WTC11 (cell line): ENCODE data around the gene CORO6. TPM values are rescaled to one million over a fixed set of nuclear protein-coding genes. Genes with fewer than 3 reads are reported as not detected.
A peak's percentile ranks its signal among the peaks of the same experiment; 100 is the strongest.

ENCODE experiments used
- ATAC-seq: fragments of 200-7000 bp; cut with Tn5 transposase; 2 replicates; pipeline ENCODE4 v1.10.0; 2021; ENCODE audit warnings: mild to moderate bottlenecking, moderate library complexity
- CTCF ChIA-PET: fragments of 300-600 bp; sonication (Branson Sonifier 250); formaldehyde crosslinking; loops from one replicate; lab custom pipeline; 2021; ENCODE audit warnings: antibody characterized with exemption; lab: Charles Lee
- POLR2A ChIA-PET: fragments of 350-600 bp; sonication (Branson Sonifier 250); formaldehyde crosslinking; loops from one replicate; lab custom pipeline; 2021; ENCODE audit warnings: antibody characterized with exemption; lab: Charles Lee
- DNase-seq: peaks from one replicate; pipeline ENCODE4 v3.0.0; 2021; ENCODE audit warnings: low spot score
- H3K27ac Mint-ChIP-seq: 2 replicates; pipeline ENCODE4 v1.8.0; 2021; ENCODE audit warnings: mixed read lengths
- H3K27me3 Mint-ChIP-seq: 2 replicates; pipeline ENCODE4 v1.8.0; 2021; ENCODE audit warnings: low read depth, mild to moderate bottlenecking, moderate library complexity, mixed read lengths
- H3K36me3 Mint-ChIP-seq: 2 replicates; pipeline ENCODE4 v1.8.0; 2021; ENCODE audit warnings: mixed read lengths
- H3K4me1 Mint-ChIP-seq: 2 replicates; pipeline ENCODE4 v1.8.0; 2022; ENCODE audit warnings: mixed read lengths
- H3K4me3 Mint-ChIP-seq: 2 replicates; pipeline ENCODE4 v1.8.0; 2021; ENCODE audit warnings: mild to moderate bottlenecking, moderate library complexity, mixed read lengths
- H3K9me3 Mint-ChIP-seq: 2 replicates; pipeline ENCODE4 v1.8.0; 2021; ENCODE audit warnings: mixed read lengths
- ARID4B ChIP-seq: sonication (generic); formaldehyde crosslinking; IDR thresholded peaks from 2 replicates; pipeline ENCODE4 v1.8.0; 2023; ENCODE audit warnings: missing genetic modification reagents, mild to moderate bottlenecking, borderline replicate concordance
- CREM ChIP-seq: sonication (generic); formaldehyde crosslinking; IDR thresholded peaks from 2 replicates; pipeline ENCODE4 v1.8.1; 2022; ENCODE audit warnings: mild to moderate bottlenecking, missing genetic modification reagents, moderate library complexity
- EMX1 ChIP-seq: fragments of 250-450 bp; sonication (Bioruptor Pico); IDR thresholded peaks from 2 replicates; pipeline ENCODE4 v1.8.0; 2021; ENCODE audit warnings: mild to moderate bottlenecking
- FOXP1 ChIP-seq: sonication (generic); formaldehyde crosslinking; IDR thresholded peaks from 2 replicates; pipeline ENCODE4 v1.8.0; 2022; ENCODE audit warnings: missing genetic modification reagents, mild to moderate bottlenecking, moderate library complexity, borderline replicate concordance
- GABPB1 ChIP-seq: sonication (generic); formaldehyde crosslinking; IDR thresholded peaks from 2 replicates; pipeline ENCODE4 v1.8.1; 2023; ENCODE audit warnings: mild to moderate bottlenecking, missing genetic modification reagents
- JAZF1 ChIP-seq: fragments of 250-450 bp; sonication (Bioruptor Pico); IDR thresholded peaks from 2 replicates; pipeline ENCODE4 v1.9.0; 2021; ENCODE audit warnings: moderate library complexity, mild to moderate bottlenecking, inconsistent platforms
- KAT7 ChIP-seq: sonication (generic); formaldehyde crosslinking; IDR thresholded peaks from 2 replicates; pipeline ENCODE4 v1.8.1; 2023; ENCODE audit warnings: missing genetic modification reagents, mild to moderate bottlenecking, borderline replicate concordance
- MYBL2 ChIP-seq: sonication (generic); formaldehyde crosslinking; IDR thresholded peaks from 2 replicates; pipeline ENCODE4 v1.8.1; 2023; ENCODE audit warnings: mild to moderate bottlenecking, moderate library complexity, missing genetic modification reagents
- NR1H2 ChIP-seq: sonication (generic); formaldehyde crosslinking; IDR thresholded peaks from 2 replicates; pipeline ENCODE4 v1.9.0; 2021; ENCODE audit warnings: mild to moderate bottlenecking, moderate library complexity, missing genetic modification reagents
- RORB ChIP-seq: fragments of 250-450 bp; sonication (Bioruptor Pico); IDR thresholded peaks from 2 replicates; pipeline ENCODE4 v1.9.0; 2021; ENCODE audit warnings: mild to moderate bottlenecking
- TEAD4 ChIP-seq: sonication (generic); formaldehyde crosslinking; IDR thresholded peaks from 2 replicates; pipeline ENCODE4 v1.8.0; 2022; ENCODE audit warnings: mild to moderate bottlenecking, missing genetic modification reagents
- ZNF232 ChIP-seq: sonication (generic); formaldehyde crosslinking; IDR thresholded peaks from 2 replicates; pipeline ENCODE4 v1.8.0; 2022; ENCODE audit warnings: mild to moderate bottlenecking, missing genetic modification reagents
- total RNA-seq: library from RNA; stranded (reverse); gene quantifications from 3 replicates; pipeline ENCODE4 v1.2.3, GENCODE V29; 2021
- TF ChIP-seq, protein P1 (sequence below): sonication (generic); formaldehyde crosslinking; IDR thresholded peaks from 2 replicates; pipeline ENCODE4 v1.8.1; 2023; ENCODE audit warnings: mild to moderate bottlenecking, missing genetic modification reagents, borderline replicate concordance
- TF ChIP-seq, protein P2 (sequence below): sonication (generic); formaldehyde crosslinking; IDR thresholded peaks from 2 replicates; pipeline ENCODE4 v1.8.0; 2023; ENCODE audit warnings: missing genetic modification reagents
- TF ChIP-seq, protein P3 (sequence below): sonication (generic); formaldehyde crosslinking; IDR thresholded peaks from 2 replicates; pipeline ENCODE4 v1.8.1; 2023; ENCODE audit warnings: mild to moderate bottlenecking, missing genetic modification reagents
- TF ChIP-seq, protein P4 (sequence below): sonication (generic); formaldehyde crosslinking; IDR thresholded peaks from 2 replicates; pipeline ENCODE4 v1.8.1; 2023; ENCODE audit warnings: mild to moderate bottlenecking, missing genetic modification reagents

The CORO6 gene
- total RNA-seq, 1 experiment from 2014 or later: 8.9 TPM

- DNase-seq: no peak
- no peaks in the 10 kb centered on the region for H3K27me3 Mint-ChIP-seq
- peak overlapping the region; percentile 67; the same call in 1 of the 2 replicates for H3K27ac Mint-ChIP-seq
- TF ChIP-seq NR1H2 (CRISPR knock-in tag) (no peak), ARID4B (CRISPR knock-in tag) (0 out of 2 replicates have a peak, but pooled peaks have one; percentile 22)
- ATAC-seq: no peak
- H3K4me1 Mint-ChIP-seq: peaks cover 8% of the 10 kb centered on the region
- POLR2A ChIA-PET: no interaction called here
- H3K9me3 Mint-ChIP-seq: no peaks in the 10 kb centered on the region
- CTCF ChIA-PET: interaction anchor here (0.9 to 7.5 kb wide), 8 partner anchors 14 to 61 kb away, joined by 3 to 72 read pairs (median 4); partner anchors contain the start of gene ANKRD13B
- H3K4me3 Mint-ChIP-seq: no peak overlapping the region
- H3K36me3 Mint-ChIP-seq: peaks cover 34% of the 10 kb centered on the region
These were observed 45.1 kb downstream of the CORO6 start for GRCh38 chr17:29577385-29578211.

GRCh38 chr17:29577001-29577370 lies 45.7 kb downstream of the CORO6 start:
- Mint-ChIP-seq H3K36me3 (peaks cover 28% of the 10 kb centered on the region), H3K4me3 (no peak overlapping the region), H3K27ac (no peak overlapping the region), H3K4me1 (peaks cover 8% of the 10 kb centered on the region), H3K9me3 (no peaks in the 10 kb centered on the region), H3K27me3 (no peaks in the 10 kb centered on the region)
- ATAC-seq (no peak), DNase-seq (no peak)
- POLR2A ChIA-PET: no interaction called here
- CTCF ChIA-PET: interaction anchor here (0.7 to 7.5 kb wide), 8 partner anchors 11 to 62 kb away, joined by 3 to 65 read pairs (median 3); partner anchors contain the start of gene ANKRD13B
- TF ChIP-seq KAT7 (CRISPR knock-in tag): no peak
- no peak for TF ChIP-seq TEAD4 (CRISPR knock-in tag)
- TF ChIP-seq FOXP1 (CRISPR knock-in tag): no peak

- Mint-ChIP-seq H3K27me3 (no peaks in the 10 kb centered on the region), H3K4me1 (peaks cover 8% of the 10 kb centered on the region), H3K36me3 (peaks cover 27% of the 10 kb centered on the region), H3K4me3 (no peak overlapping the region), H3K27ac (no peak overlapping the region), H3K9me3 (no peaks in the 10 kb centered on the region)
- DNase-seq (no peak), ATAC-seq (no peak)
- ChIA-PET CTCF (interaction anchor here (0.7 to 7.5 kb wide), 8 partner anchors 11 to 63 kb away, joined by 3 to 65 read pairs (median 3); partner anchors contain the start of gene ANKRD13B), POLR2A (interaction anchor here (0.5 kb wide), 1 partner anchor 304 kb away, joined by 5 read pairs; no protein-coding TSS in a partner anchor)
- TF ChIP-seq TEAD4 (CRISPR knock-in tag) (no peak), ZNF232 (CRISPR knock-in tag) (no peak), GABPB1 (CRISPR knock-in tag) (no peak), EMX1 (CRISPR knock-in tag) (no peak), JAZF1 (CRISPR knock-in tag) (no peak), RORB (CRISPR knock-in tag) (no peak), MYBL2 (CRISPR knock-in tag) (no peak), CREM (no peak)
- TF ChIP-seq, protein P1, sequence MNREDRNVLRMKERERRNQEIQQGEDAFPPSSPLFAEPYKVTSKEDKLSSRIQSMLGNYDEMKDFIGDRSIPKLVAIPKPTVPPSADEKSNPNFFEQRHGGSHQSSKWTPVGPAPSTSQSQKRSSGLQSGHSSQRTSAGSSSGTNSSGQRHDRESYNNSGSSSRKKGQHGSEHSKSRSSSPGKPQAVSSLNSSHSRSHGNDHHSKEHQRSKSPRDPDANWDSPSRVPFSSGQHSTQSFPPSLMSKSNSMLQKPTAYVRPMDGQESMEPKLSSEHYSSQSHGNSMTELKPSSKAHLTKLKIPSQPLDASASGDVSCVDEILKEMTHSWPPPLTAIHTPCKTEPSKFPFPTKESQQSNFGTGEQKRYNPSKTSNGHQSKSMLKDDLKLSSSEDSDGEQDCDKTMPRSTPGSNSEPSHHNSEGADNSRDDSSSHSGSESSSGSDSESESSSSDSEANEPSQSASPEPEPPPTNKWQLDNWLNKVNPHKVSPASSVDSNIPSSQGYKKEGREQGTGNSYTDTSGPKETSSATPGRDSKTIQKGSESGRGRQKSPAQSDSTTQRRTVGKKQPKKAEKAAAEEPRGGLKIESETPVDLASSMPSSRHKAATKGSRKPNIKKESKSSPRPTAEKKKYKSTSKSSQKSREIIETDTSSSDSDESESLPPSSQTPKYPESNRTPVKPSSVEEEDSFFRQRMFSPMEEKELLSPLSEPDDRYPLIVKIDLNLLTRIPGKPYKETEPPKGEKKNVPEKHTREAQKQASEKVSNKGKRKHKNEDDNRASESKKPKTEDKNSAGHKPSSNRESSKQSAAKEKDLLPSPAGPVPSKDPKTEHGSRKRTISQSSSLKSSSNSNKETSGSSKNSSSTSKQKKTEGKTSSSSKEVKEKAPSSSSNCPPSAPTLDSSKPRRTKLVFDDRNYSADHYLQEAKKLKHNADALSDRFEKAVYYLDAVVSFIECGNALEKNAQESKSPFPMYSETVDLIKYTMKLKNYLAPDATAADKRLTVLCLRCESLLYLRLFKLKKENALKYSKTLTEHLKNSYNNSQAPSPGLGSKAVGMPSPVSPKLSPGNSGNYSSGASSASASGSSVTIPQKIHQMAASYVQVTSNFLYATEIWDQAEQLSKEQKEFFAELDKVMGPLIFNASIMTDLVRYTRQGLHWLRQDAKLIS: no peak
- TF ChIP-seq, protein P2, sequence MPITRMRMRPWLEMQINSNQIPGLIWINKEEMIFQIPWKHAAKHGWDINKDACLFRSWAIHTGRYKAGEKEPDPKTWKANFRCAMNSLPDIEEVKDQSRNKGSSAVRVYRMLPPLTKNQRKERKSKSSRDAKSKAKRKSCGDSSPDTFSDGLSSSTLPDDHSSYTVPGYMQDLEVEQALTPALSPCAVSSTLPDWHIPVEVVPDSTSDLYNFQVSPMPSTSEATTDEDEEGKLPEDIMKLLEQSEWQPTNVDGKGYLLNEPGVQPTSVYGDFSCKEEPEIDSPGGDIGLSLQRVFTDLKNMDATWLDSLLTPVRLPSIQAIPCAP (CRISPR knock-in tag): no peak
- TF ChIP-seq, protein P3, sequence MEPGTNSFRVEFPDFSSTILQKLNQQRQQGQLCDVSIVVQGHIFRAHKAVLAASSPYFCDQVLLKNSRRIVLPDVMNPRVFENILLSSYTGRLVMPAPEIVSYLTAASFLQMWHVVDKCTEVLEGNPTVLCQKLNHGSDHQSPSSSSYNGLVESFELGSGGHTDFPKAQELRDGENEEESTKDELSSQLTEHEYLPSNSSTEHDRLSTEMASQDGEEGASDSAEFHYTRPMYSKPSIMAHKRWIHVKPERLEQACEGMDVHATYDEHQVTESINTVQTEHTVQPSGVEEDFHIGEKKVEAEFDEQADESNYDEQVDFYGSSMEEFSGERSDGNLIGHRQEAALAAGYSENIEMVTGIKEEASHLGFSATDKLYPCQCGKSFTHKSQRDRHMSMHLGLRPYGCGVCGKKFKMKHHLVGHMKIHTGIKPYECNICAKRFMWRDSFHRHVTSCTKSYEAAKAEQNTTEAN (CRISPR knock-in tag): no peak
- TF ChIP-seq, protein P4, sequence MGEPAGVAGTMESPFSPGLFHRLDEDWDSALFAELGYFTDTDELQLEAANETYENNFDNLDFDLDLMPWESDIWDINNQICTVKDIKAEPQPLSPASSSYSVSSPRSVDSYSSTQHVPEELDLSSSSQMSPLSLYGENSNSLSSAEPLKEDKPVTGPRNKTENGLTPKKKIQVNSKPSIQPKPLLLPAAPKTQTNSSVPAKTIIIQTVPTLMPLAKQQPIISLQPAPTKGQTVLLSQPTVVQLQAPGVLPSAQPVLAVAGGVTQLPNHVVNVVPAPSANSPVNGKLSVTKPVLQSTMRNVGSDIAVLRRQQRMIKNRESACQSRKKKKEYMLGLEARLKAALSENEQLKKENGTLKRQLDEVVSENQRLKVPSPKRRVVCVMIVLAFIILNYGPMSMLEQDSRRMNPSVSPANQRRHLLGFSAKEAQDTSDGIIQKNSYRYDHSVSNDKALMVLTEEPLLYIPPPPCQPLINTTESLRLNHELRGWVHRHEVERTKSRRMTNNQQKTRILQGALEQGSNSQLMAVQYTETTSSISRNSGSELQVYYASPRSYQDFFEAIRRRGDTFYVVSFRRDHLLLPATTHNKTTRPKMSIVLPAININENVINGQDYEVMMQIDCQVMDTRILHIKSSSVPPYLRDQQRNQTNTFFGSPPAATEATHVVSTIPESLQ: no peak
These were observed 46.3 kb downstream of the CORO6 start for GRCh38 chr17:29576214-29577000.
